ENCODE measurements around the gene LMAN1.

LMAN1 gene

GRCh38 chr18:59386909-59387686 lies 28.0 kb upstream of the LMAN1 start:
- Histone ChIP-seq H3K18ac (ENCODE audit: low read length) (no peak overlapping the region), H3K4me1 (ENCODE audit: control insufficient read depth in 1 of 2, insufficient read depth in 2 of 2, low read length in 2 of 2) (no peaks in the 10 kb centered on the region), H2AFZ (ENCODE audit: insufficient read depth, low read length, poor library complexity) (no peak overlapping the region), H2BK5ac (ENCODE audit: low read depth, low read length, poor library complexity) (no peak overlapping the region), H3K4me3 (ENCODE audit: low read depth, low read length) (no peak overlapping the region), H3K23ac (ENCODE audit: low read length) (no peak overlapping the region), H4K91ac (ENCODE audit: low read depth, low read length) (no peak overlapping the region), H3K4ac (ENCODE audit: low read depth, low read length) (no peak overlapping the region), H2BK120ac (ENCODE audit: insufficient read depth, low read length, poor library complexity) (no peak overlapping the region), H3K14ac (ENCODE audit: low read length) (no peak overlapping the region), H3K9me3 (ENCODE audit: insufficient read depth, low read depth, low read length) (no peaks in the 10 kb centered on the region), H3K79me1 (ENCODE audit: low read length) (no peaks in the 10 kb centered on the region), H3K27me3 (ENCODE audit: insufficient read depth, low read length) (no peaks in the 10 kb centered on the region), H2BK12ac (ENCODE audit: low read length) (no peak overlapping the region), H3K36me3 (ENCODE audit: control insufficient read depth in 1 of 2, insufficient read depth in 2 of 2, low read length in 2 of 2) (no peaks in the 10 kb centered on the region), H3K4me2 (ENCODE audit: low read length) (no peak overlapping the region), H3K79me2 (ENCODE audit: control insufficient read depth, insufficient read depth, low read length, poor library complexity) (no peaks in the 10 kb centered on the region), H3K27ac (ENCODE audit: low read depth, low read length) (no peak overlapping the region), H3K9ac (ENCODE audit: low read length) (no peak overlapping the region), H2AK5ac (ENCODE audit: low read length) (no peak overlapping the region), H4K8ac (ENCODE audit: low read depth, low read length) (no peak overlapping the region), H4K12ac (ENCODE audit: low read depth, low read length) (no peak overlapping the region)
- no CpG with 5 or more reads among the region's 8 CpGs for WGBS (ENCODE audit: extremely low coverage, insufficient coverage, insufficient read length)
- DNase-seq = no peak

GRCh38 chr18:59385191-59385590 lies 26.1 kb upstream of the LMAN1 start:
- no CpG with 5 or more reads among the region's 4 CpGs for WGBS (ENCODE audit: extremely low coverage, insufficient coverage, insufficient read length)
- no peaks in the 10 kb centered on the region for H3K79me2 ChIP-seq (ENCODE audit: control insufficient read depth, insufficient read depth, low read length, poor library complexity)
- H3K27me3 ChIP-seq (ENCODE audit: insufficient read depth, low read length) = no peaks in the 10 kb centered on the region

GRCh38 chr18:59383851-59384250 lies 24.8 kb upstream of the LMAN1 start:
- Histone ChIP-seq H4K91ac (ENCODE audit: low read depth, low read length) (no peak overlapping the region), H3K79me2 (ENCODE audit: control insufficient read depth, insufficient read depth, low read length, poor library complexity) (no peaks in the 10 kb centered on the region), H3K14ac (ENCODE audit: low read length) (no peak overlapping the region), H3K4me3 (ENCODE audit: low read depth, low read length) (no peak overlapping the region), H3K36me3 (ENCODE audit: control insufficient read depth in 1 of 2, insufficient read depth in 2 of 2, low read length in 2 of 2) (no peaks in the 10 kb centered on the region), H2BK5ac (ENCODE audit: low read depth, low read length, poor library complexity) (no peak overlapping the region), H2AFZ (ENCODE audit: insufficient read depth, low read length, poor library complexity) (no peak overlapping the region), H3K4me2 (ENCODE audit: low read length) (no peak overlapping the region), H2BK12ac (ENCODE audit: low read length) (no peak overlapping the region), H3K9ac (ENCODE audit: low read length) (no peak overlapping the region), H4K8ac (ENCODE audit: low read depth, low read length) (no peak overlapping the region), H3K23ac (ENCODE audit: low read length) (no peak overlapping the region), H4K12ac (ENCODE audit: low read depth, low read length) (no peak overlapping the region), H3K9me3 (ENCODE audit: insufficient read depth, low read depth, low read length) (no peaks in the 10 kb centered on the region), H3K4ac (ENCODE audit: low read depth, low read length) (no peak overlapping the region), H2AK5ac (ENCODE audit: low read length) (no peak overlapping the region), H3K79me1 (ENCODE audit: low read length) (no peaks in the 10 kb centered on the region), H2BK120ac (ENCODE audit: insufficient read depth, low read length, poor library complexity) (no peak overlapping the region), H3K27me3 (ENCODE audit: insufficient read depth, low read length) (no peaks in the 10 kb centered on the region), H3K18ac (ENCODE audit: low read length) (no peak overlapping the region), H3K27ac (ENCODE audit: low read depth, low read length) (no peak overlapping the region), H3K4me1 (ENCODE audit: control insufficient read depth in 1 of 2, insufficient read depth in 2 of 2, low read length in 2 of 2) (no peaks in the 10 kb centered on the region)
- no CpG with 5 or more reads among the region's 6 CpGs for WGBS (ENCODE audit: extremely low coverage, insufficient coverage, insufficient read length)
- DNase-seq = no peak

More at GRCh38 chr18:59385191-59385590, 26.1 kb upstream of the LMAN1 start:
- Histone ChIP-seq H2BK120ac (ENCODE audit: insufficient read depth, low read length, poor library complexity) (no peak overlapping the region), H4K91ac (ENCODE audit: low read depth, low read length) (no peak overlapping the region), H3K9ac (ENCODE audit: low read length) (no peak overlapping the region), H2BK5ac (ENCODE audit: low read depth, low read length, poor library complexity) (no peak overlapping the region), H2AFZ (ENCODE audit: insufficient read depth, low read length, poor library complexity) (no peak overlapping the region), H3K4me1 (ENCODE audit: control insufficient read depth in 1 of 2, insufficient read depth in 2 of 2, low read length in 2 of 2) (no peaks in the 10 kb centered on the region), H2BK12ac (ENCODE audit: low read length) (no peak overlapping the region), H3K14ac (ENCODE audit: low read length) (no peak overlapping the region), H3K4me2 (ENCODE audit: low read length) (no peak overlapping the region), H4K12ac (ENCODE audit: low read depth, low read length) (no peak overlapping the region), H3K18ac (ENCODE audit: low read length) (no peak overlapping the region), H3K4ac (ENCODE audit: low read depth, low read length) (no peak overlapping the region), H3K9me3 (ENCODE audit: insufficient read depth, low read depth, low read length) (no peaks in the 10 kb centered on the region), H3K79me1 (ENCODE audit: low read length) (no peaks in the 10 kb centered on the region), H2AK5ac (ENCODE audit: low read length) (no peak overlapping the region), H3K27ac (ENCODE audit: low read depth, low read length) (no peak overlapping the region), H3K36me3 (ENCODE audit: control insufficient read depth in 1 of 2, insufficient read depth in 2 of 2, low read length in 2 of 2) (no peaks in the 10 kb centered on the region), H3K23ac (ENCODE audit: low read length) (no peak overlapping the region), H4K8ac (ENCODE audit: low read depth, low read length) (no peak overlapping the region), H3K4me3 (ENCODE audit: low read depth, low read length) (no peak overlapping the region)
- DNase-seq = no peak

- Histone ChIP-seq H3K79me1 (ENCODE audit: low read length) (no peaks in the 10 kb centered on the region), H2BK5ac (ENCODE audit: low read depth, low read length, poor library complexity) (no peak overlapping the region), H3K36me3 (ENCODE audit: control insufficient read depth in 1 of 2, insufficient read depth in 2 of 2, low read length in 2 of 2) (no peaks in the 10 kb centered on the region), H4K12ac (ENCODE audit: low read depth, low read length) (no peak overlapping the region), H4K8ac (ENCODE audit: low read depth, low read length) (no peak overlapping the region), H3K9me3 (ENCODE audit: insufficient read depth, low read depth, low read length) (no peaks in the 10 kb centered on the region), H2AFZ (ENCODE audit: insufficient read depth, low read length, poor library complexity) (no peak overlapping the region), H3K27ac (ENCODE audit: low read depth, low read length) (no peak overlapping the region), H4K91ac (ENCODE audit: low read depth, low read length) (no peak overlapping the region), H3K18ac (ENCODE audit: low read length) (no peak overlapping the region), H3K4me1 (ENCODE audit: control insufficient read depth in 1 of 2, insufficient read depth in 2 of 2, low read length in 2 of 2) (no peaks in the 10 kb centered on the region), H2BK120ac (ENCODE audit: insufficient read depth, low read length, poor library complexity) (no peak overlapping the region), H3K23ac (ENCODE audit: low read length) (no peak overlapping the region), H3K4me2 (ENCODE audit: low read length) (no peak overlapping the region), H3K4ac (ENCODE audit: low read depth, low read length) (no peak overlapping the region), H3K4me3 (ENCODE audit: low read depth, low read length) (no peak overlapping the region), H2BK12ac (ENCODE audit: low read length) (no peak overlapping the region), H3K27me3 (ENCODE audit: insufficient read depth, low read length) (no peaks in the 10 kb centered on the region), H3K14ac (ENCODE audit: low read length) (no peak overlapping the region), H3K9ac (ENCODE audit: low read length) (no peak overlapping the region), H2AK5ac (ENCODE audit: low read length) (no peak overlapping the region), H3K79me2 (ENCODE audit: control insufficient read depth, insufficient read depth, low read length, poor library complexity) (no peaks in the 10 kb centered on the region)
- no CpG with 5 or more reads among the region's 7 CpGs for WGBS (ENCODE audit: extremely low coverage, insufficient coverage, insufficient read length)
- DNase-seq = no peak
These were observed 23.3 kb upstream of the LMAN1 start for GRCh38 chr18:59382383-59382782.
